Measurements from ENCODE around the gene WDR43.

GRCh38 chr2:28927878-28928277 is 33.4 kb downstream of the WDR43 start:
- no peak for TF ChIP-seq CTCF (IDR thresholded peaks at IDR 0.05)
- TF ChIP-seq EP300 (IDR thresholded peaks at IDR 0.05), result no peak
- TF ChIP-seq POLR2A (IDR thresholded peaks at IDR 0.05), result no peak
- TF ChIP-seq POLR2AphosphoS5 (IDR thresholded peaks at IDR 0.05), result no peak

Data from stomach (tissue), 4 donors.